Stimulated activated CD8-positive, alpha-beta memory T cell treated with anti-CD3 and anti-CD28 coated beads, Interleukin-15, amount 100 ng/mL, for 1 hour (primary cell): ENCODE results near the gene NPTXR.
A peak's percentile ranks its signal among the peaks of the same experiment; 100 is the strongest.
"Not testable (repeated sequence)": the region's sequence is repeated elsewhere in the genome, so short reads cannot be mapped to it uniquely, and the experiment has no call there.

Experiments
- DNase-seq: peaks from one replicate; pipeline ENCODE4 v3.0.0-alpha.2; 2020; ENCODE audit warnings: low read depth

The NPTXR gene

DNA sequence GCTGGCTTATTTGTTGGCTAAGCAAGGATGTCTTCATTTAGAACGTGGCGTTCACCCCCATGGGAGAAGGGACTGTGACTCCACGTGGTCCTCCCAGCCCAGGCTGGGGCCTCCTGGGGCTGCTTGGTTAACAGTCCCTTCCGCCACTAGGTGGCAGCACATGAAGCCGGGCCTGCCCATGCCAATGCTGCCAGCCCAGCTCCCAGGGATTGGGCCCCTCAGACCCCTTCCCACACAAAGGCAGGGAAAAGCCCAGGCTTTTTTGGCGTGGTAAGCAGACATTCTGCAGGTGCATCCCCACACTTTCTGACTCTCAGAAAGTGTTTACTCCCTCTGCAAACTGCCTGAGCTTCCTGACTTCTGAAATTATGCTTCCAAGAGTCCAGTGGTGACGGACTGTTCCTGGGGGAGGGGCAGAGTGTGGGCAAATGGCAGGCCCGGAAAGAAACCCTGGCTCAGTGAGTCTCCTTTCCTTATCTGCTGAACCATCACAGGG, 25.1 kb upstream of the NPTXR start:
- DNase-seq: peak; percentile 77

DNA sequence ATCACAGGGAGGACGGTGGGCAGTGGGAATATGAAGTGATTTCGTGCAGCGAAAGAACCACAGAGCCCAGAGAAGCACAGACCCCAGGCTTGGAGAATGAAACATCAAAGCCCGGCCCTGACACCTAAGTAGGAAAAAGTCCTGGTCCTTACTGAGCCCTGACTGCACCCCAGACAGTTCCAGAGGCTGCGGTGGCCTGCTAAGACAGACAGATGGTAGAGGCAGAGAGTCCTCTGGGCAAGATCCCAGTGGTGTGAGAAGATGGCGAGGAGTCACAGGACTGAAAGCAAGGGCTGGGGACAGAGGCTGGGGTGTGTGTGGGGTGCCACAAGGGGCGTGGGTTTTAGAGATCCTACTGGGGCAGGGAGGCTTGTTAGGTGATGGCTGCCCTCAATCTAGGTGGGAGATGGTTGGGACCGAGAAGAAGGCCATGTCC, 24.5 kb upstream of the NPTXR start:
- no peak for DNase-seq

DNA sequence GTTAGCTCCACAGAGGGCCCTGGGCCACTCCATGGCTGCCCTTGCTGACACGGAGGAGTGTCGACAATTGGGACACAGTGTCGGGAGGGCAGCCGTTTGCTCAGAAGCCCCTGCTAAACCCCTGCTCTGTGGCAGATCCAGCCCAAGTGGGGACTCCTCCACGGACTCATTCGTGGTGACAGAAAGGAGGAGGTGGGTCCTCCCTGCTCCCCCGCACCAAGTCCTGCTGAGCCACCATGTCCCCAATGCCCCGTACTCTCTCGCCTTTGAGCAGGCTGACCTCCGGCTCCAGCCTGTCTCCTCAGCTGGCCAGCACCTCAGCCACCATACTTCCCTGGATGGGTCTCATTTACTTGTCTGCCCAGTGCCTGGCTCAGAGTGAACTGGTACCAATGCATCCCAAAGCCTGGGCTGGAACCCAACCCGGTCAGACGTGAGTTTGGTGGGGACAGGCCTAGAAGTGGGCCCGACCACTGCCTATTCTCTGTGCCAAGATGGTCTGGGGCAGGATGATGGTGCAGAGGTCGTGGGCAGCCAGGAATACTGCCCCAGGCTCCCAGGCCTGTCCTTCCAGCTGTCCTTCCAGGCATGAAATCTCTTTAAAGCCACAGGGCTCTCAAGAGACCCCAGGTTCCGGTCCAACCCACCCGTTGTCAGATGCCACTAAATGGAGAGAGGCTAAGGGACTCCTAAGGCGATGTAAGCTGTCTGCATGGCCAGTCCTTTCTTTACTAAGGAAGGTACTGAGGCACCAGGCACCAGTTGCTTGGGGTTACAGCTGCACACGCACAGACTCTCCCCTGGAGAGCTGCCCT, 23.9 kb upstream of the NPTXR start:
- no peak for DNase-seq

DNA sequence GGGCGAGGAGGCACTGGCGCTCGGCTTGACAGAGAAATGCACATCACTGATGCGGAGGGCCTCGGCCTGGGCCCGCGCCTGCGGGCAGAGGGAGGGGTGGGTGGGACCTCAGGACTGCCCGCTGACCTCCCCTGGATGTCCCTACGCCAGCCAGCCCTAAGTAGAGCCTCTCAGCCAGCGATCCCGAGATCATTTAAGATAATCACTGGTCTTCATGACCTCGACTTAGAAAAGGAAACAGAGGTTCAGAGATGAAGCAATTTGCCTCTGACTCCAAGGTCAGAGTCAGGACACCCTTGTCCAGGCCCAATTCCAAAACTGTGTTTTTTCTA, 23.3 kb upstream of the NPTXR start:
- no peak for DNase-seq

DNA sequence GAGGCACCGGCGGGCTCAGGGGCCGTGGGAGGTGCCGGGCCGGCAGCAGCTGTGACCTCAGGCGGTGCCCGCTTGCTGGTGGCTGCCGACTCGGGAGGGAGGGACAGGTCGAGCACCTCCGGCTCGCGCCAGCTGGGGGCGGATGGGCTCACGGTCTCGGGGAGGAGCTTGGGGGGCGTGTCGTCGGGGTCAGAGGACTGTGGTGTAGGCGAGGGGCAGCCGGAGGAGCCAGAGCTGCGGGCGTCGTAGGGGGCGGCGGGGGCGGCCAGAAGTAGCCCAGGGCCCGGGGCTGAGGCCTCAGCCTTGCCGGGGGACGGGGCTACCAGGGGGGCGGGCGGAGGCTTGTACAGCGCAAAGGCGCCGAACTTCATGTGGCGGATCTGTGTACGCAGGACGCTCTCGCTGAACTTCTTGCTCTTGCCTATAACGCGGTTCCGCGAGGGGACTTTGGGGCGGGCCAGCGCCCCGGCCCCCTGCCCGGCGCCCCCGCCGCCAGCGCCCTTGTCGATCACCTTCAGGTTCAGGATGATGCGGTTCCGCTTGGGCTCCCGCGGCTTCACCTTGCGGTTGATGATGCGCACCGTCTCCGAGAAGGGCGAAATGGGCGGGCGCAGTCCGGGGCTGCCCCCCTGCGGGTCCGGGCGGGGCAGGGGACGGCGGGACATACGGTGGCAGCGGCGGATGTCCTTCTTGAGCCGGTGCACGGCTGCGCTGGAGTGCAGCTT, 22.7 kb upstream of the NPTXR start:
- no peak for DNase-seq

DNA sequence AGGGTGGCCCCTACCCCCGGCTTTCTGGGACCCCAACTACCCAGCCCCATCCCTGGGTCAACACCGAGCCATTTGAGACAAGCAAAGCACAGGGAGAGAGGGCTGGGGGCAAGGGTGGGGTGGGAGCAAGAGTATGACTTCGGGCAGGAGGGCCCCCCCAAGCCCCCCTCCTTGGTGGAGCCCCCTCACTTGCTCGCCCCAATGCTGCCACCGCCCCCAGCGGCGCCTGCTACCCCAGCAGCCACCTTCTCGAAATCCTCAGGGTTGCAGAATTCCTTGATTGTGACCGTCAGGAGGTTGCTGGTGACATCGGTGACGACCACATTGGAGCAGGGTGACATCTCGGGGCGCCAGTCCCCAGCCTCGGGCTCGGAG, 22.2 kb upstream of the NPTXR start:
- DNase-seq: no peak

DNA sequence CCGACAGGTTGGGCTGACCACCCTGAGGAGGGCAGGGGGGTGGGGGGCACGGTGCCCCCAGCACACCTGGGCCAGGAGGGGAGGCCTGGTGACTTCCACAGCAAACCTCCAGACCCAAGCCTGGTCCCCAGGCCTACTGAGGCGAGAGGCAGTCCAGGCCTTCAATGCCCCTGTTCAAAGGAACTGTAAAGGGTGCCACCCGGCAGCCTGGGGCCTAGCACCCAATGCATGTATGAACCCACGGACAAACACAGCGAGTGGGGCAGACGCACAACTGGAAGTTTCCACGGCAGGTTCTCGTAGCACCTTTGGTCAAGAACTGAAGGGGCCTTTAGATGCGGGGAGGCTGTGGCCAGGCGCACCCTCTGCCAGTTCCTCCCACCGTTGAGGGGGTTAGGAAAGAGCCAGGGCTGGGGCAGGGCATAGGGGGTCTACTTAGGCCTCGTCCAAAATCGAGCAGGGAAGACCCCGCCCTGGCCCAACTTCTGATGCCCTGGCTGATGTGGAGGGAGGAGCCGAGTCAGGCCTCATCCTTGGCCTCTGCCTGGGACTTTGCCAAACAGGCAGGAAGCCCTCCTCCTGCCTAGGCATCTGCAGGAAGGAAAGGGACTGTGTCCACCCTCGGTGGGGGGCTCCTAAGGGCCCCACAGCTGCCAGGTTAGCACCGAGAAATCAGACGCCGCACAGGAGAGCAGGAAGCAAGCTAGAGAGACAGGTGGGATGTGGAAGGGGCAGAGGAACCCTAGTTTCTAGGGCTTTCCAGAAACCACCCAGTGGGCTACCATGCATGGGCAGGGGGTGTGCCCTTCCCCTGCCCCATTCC, 21.6 kb upstream of the NPTXR start:
- DNase-seq: no peak

DNA sequence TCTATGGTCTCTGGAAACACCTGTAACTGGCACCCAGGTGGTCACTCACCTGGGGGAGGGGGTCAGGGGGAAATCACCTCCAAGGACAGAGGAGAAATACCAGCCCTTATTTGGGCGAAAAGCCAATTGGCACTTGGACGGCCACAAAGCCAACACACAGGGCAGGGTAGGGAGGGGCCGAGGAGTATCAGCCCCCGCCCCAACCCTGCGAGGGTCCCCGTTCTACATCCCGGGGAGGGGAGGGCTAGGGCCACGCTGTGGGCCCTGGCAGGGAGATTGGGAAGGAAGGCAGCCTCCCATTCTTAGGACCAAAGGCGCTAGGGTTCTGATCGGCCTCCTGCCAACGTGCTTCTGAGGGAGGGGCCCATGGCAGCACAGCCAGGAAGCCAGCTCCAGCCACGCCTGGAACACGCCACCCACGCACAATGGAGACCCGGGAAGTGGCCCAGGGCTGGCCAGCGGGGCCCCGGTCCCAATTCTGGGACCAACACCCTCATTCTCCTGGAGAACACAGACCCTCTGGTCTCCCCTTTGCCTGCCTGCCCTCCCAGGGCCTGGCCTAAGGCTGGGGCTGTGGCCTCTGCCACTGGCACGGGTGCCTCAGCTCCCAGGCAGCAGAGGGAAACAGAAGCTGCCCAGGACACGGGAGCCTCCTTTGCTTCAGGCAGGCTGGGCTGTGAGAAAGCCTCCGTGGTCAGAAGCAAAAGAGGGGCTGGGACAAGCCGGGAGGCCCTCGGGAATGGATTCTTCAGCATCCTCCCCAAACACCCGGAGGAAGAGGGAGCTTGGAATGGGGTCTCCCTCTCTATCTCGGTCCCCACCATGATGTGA, 20.7 kb upstream of the NPTXR start:
- DNase-seq: no peak

DNA sequence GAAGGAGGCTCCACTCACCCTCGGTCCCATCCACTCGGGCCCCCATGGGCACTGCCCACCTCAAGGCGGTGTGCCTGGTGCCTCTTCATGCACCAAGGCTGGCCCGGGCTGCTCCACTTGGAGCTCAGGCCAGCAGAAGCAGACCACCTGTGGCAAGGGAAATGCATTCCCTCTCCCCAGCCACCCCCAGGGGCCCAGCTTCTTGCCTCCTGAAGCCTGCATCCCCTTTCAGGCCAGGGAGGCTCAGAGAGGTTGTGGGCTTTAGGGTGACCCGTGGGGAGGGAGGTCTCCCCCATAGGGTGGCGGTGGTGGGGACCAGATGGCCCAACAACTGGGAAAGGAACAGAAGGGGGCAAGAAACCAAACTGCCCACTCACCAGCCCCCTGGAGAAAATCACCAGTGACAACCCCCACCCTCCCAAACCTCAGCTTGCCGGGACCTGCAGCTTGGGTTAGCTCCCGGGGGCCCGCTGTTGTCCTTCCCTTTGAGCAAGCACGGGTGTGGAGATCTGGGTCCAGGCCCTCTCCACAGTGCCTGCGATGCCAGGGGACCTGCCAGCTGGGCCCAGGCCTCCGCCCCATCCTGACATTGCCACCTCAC, 19.8 kb upstream of the NPTXR start:
- no peak for DNase-seq

DNA sequence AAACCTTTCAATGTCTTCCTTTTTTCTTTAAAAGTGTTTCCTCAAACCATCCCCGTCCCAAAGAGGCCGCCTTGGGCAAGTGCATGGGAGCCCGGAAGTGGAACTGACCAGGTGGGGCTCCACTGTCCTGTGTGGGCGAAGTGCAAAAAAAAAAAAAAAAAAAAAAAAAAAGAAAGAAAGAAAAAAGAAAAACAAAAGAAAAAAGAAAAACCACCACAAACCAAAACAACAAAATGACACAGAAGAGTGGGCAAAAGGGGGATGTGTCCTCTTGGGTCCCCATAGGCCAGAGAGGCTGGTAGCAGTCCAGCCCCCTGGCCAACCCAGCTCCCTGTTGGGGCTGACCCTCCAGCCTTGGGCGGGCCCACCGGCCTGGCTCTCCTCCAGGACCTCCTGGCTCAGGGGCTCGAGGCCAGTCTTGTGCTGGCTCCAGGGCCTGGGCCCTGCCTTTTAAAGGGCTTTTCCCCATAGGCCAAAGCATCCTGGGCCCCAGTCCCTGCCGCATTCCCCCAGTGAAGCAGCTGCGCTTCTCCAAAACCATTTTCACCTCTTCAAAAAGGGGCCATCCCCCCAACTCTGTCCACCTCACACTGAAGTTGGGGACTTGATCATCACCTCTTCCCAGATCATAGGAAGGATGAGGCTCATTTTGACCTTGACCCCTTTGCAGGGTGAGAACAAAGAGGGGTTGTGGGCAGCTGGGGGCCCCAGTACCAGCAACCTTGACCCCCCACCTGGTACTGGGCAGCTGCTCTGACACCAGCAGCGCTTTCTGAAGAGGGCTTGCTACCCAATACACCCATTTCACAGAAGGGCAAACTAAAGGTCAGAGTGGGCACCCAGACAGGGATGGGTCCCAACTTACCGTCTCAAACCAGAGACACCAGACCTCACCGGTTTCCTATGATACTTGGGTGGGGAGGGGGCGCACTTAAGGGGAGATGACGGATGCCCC, 18.8 kb upstream of the NPTXR start:
- DNase-seq: no peak

DNA sequence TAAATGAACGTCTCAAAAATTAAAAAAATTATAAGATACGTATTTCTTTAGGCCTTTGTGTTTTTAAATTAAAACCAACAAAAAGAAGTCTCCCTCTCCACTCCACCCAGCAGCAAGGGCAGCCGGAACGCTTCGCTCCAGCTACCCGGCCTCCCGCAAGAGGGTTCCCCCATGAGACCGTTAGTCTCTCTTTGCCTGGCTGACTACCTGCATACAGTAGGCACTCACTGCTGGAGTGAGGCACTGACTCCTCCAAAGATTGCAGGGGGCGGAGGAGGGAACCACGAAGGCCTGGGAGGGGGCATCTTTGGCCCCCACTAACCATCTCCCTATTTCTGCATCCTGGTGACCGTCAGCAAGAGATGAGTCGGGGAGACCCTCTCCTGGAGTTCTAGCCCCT, 18.1 kb upstream of the NPTXR start:
- DNase-seq: no peak

DNA sequence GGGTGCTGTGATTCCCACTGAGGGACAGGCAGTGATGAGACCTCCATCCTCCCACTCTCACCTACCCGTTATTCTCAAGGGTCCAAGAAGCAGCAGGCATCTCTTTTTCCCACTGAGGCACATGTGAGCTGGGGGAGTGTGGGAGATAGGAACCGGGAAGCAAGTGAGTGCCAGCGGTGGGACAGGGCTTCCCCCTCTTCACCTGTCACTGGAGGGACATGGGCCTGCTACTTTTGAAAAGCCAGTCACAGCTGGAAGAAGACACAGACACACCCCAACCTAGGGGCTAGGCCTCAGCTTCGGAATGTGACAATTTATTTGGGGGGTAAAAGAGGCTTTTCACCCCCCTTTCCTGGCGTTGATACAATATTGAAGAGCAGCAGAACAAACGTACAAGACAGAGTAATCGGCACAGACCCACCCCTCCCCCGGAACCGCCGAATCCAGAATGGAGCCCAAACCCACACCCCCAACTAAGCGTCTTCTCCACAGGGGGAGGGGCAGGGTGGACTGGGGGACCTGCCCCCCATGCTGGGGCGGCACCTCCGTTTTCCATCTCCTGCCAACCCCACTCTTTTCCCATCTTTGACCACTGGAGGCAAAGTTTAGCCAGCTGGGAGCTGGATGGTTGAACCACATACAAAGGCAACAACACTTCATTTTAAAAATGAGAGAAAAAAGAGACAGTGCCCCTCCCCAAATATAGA, 17.5 kb upstream of the NPTXR start:
- DNase-seq: no peak

DNA sequence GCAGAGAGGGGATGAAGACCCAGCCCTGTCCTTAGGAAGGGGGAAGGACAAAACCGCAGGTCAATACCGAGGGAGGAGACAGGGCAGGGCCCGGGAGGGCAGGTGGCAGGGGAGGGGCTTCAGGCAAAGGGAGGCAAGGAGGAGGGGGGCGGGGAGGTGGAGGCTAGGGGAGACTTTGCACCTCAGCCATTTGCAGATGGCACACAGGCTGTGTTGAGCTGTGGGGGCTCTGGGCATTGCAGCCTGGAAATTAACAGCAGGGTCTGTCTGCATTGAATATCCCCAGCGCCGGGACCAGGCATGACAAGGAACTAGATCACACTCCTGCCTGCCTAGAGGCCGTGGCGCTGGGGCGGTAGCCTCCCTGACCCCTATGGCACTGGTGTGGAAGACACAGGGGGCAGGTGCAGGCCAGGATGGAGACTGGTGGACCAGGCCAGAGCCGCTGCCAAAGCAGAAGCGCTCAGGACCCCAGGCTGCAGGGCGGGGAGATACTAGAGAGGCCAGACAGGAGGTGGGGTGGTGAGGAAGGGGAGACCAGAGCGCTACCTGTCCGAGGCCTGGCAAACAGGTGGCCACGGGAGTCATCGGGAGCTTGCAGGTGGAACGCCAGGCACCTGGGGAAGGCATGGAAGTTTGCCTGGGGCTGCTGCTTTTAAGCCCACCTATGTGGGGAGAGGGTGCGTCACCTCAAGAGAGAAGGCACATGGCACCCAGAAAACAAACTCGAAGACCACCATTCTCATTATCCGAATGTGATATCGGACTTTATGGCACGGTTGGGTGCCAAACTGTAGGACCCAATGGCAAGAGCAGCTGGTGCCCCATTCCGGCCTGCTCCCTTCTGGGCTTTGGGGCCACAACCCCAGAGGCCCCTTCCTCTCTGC, 16.7 kb upstream of the NPTXR start:
- DNase-seq: no peak

DNA sequence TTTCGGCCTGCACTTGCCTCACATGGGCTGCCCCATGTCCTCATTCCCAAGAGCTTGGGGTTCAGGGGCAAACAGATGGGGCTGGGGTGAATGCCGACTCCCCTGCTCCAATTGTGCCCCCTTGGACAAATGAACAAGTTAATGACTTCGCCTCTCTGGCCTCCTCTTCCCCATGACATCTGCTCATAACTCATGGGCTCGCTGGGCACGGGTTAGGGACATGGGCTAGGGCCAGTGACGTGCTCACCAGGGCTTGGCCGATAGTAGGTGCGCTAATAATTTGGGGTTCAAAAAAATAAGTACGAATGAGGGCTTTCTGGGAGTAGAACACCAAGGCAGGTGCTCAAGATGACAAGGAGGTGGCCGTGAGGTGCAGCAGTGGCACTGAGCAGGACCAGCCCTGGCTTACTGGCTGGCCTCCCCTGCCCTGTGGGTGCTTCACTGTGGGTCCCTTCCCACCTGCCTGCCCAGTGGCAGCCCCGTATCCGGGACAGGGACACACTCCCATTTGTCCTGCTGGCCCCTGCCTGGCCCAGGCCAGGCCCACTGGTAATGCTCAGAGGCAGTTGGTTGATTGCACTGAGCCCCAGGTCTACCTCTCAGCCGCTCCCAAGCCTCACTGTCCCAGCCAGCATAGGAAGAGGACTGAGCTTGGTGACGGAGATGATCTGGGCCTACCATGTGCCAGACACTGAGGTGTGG, 15.9 kb upstream of the NPTXR start:
- no peak for DNase-seq

DNA sequence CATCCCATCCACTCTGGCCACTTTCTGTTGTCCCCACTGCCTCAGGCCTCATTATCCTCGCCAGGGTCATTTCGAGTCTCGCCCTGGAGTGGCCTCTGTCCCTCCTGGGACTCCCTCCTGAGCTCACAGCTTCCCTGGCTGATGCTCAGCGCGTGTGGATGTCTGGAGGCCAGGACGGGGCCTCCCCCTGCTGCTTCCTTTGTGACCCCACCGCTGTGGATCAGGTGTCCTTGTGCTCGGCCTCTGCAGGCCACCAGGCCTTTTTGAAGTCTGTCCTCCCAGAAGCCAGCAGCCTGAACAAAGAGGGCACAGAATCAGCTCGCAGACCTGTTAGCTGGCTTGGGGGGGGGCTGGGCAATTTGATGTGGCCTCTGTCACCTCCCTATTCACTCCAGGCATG, 14.7 kb upstream of the NPTXR start:
- DNase-seq: no peak

DNA sequence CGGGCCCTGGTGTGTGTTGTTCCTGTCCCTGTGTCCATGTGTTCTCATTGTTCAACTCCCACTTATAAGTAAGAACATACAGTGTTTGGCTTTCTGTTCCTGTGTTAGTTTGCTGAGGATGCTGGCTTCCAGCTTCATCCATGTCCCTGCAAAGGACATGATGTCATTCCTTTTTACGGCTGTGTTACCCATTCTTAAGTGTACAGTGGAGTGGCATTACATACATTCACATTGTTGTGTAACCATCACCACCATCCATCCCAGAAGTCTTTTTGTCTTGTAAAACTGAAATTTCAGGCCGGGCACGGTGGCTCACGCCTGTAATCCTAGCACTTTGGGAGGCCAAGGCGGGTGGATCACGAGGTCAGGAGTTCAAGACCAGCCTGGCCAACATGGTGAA, 10.6 kb upstream of the NPTXR start:
- DNase-seq: not testable (repeated sequence)

DNA sequence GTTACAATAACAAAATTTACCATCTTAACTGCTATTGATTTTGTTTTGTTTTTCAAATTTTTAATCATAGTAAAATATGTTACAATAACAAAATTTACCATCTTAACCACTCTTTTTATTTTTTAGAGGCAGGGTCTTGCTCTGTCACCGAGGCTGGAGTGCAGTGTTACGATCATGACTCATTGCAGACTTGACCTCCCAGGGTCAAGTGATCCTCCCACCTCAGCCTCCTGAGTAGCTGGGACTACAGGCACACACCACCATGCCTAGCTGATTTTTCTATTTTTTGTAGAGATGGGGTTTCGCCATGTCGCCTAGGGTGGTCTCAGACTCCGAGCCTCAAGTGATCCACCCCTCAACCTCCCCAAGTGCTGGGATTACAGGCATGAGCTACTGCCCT, 10.1 kb upstream of the NPTXR start:
- not testable (repeated sequence) for DNase-seq

DNA sequence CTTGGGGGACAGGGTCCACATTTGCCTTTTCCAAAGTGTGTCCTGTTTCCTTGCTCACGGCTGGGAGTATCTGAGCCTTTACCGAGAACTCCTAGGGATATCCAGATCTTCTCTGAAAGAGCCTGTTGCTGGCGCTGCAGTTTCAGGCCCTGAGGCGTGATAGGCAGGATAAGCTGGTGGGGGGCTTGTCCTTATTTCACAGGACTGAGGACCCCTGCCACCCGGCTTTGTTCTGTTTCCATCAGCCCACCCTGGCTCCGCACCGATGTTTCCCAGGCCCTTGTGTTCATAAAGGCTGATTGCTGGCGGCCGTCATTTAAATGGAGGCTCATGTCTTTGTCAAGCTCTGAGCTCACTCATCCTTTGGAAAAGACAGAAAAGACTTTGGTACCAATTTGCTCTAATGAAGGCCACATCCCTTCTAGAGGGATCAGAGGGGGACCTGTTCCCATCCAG, 9.4 kb upstream of the NPTXR start:
- no peak for DNase-seq
